ENCODE results near the gene ANO5. TPM values are rescaled to one million over a fixed set of nuclear protein-coding genes. Genes with fewer than 3 reads are reported as not detected.

ANO5 gene
- polyA plus RNA-seq, 1 donor (not counting 4 experiments of a cell fraction or from before 2014, with no cell fraction given) = not detected

DNA sequence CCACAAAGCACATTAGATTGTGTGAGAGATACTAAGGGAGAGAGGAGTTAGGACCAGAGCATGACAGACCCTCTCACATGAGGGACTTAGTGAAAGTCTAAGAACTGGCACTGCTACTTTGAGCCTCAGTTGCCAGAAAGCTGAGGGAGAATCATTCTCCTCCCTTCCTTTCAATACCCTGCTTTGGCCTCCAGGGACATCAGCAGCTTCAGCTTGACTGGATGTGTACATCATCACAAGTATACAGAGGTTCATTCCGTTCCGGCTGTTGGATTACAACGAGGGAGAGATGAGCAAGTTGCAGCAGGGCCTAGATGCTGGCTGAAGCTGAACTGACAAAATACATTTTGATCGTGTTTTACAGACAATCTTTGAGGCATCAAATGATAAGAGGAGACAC lies 15.7 kb upstream of the ANO5 start:
- no peaks in the 10 kb centered on the region for H3K79me2 ChIP-seq (ENCODE audit: control insufficient read depth, insufficient read depth, low read length)
- DNase-seq (ENCODE audit: low read depth, low spot score) (no peak), FAIRE-seq (no peak)
- no peaks in the 10 kb centered on the region for H3K4me1 ChIP-seq (ENCODE audit: control insufficient read depth, extremely low read depth, insufficient read depth, low read length)
- TF ChIP-seq, protein P1, sequence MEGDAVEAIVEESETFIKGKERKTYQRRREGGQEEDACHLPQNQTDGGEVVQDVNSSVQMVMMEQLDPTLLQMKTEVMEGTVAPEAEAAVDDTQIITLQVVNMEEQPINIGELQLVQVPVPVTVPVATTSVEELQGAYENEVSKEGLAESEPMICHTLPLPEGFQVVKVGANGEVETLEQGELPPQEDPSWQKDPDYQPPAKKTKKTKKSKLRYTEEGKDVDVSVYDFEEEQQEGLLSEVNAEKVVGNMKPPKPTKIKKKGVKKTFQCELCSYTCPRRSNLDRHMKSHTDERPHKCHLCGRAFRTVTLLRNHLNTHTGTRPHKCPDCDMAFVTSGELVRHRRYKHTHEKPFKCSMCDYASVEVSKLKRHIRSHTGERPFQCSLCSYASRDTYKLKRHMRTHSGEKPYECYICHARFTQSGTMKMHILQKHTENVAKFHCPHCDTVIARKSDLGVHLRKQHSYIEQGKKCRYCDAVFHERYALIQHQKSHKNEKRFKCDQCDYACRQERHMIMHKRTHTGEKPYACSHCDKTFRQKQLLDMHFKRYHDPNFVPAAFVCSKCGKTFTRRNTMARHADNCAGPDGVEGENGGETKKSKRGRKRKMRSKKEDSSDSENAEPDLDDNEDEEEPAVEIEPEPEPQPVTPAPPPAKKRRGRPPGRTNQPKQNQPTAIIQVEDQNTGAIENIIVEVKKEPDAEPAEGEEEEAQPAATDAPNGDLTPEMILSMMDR (optimal IDR thresholded peaks at IDR 0.05 in 1 of 3, IDR thresholded peaks at IDR 0.05 in 1 of 3, conservative IDR thresholded peaks at IDR 0.05 in 1 of 3; ENCODE audit: extremely low read depth in 1 of 3, insufficient read depth in 2 of 3, low read length in 3 of 3) = no peak
- H3K36me3 ChIP-seq (ENCODE audit: control insufficient read depth in 2 of 2, extremely low read depth in 1 of 2, insufficient read depth in 2 of 2, low read length in 2 of 2) = no peaks in the 10 kb centered on the region
- no peaks in the 10 kb centered on the region for H3K27me3 ChIP-seq (ENCODE audit: control insufficient read depth, extremely low read depth, insufficient read depth, low read length)
- H3K4me2 ChIP-seq (ENCODE audit: control insufficient read depth, extremely low read depth, insufficient read depth, low read depth, low read length) = no peak overlapping the region
- dilution Hi-C loops (cut with MboI; ENCODE audit: extremely low pct_ligation_motif_present, low sequenced_read_pairs) = no loop called here
- H3K9me1 ChIP-seq (ENCODE audit: control insufficient read depth, extremely low read depth, insufficient read depth, low read length) = no peaks in the 10 kb centered on the region
- no peak overlapping the region for H3K4me3 ChIP-seq (ENCODE audit: control insufficient read depth in 2 of 3, extremely low read depth in 1 of 3, insufficient read depth in 2 of 3, low read depth in 1 of 3, low read length in 3 of 3)
- H2AFZ ChIP-seq (ENCODE audit: control insufficient read depth, low read length) = no peak overlapping the region
- H3K9ac ChIP-seq (ENCODE audit: control insufficient read depth, extremely low read depth, insufficient read depth, low read length) = no peak overlapping the region
- no peak overlapping the region for H3K27ac ChIP-seq (ENCODE audit: control insufficient read depth, insufficient read depth, low read length)
- no peaks in the 10 kb centered on the region for H4K20me1 ChIP-seq (ENCODE audit: control insufficient read depth, extremely low read depth, insufficient read depth, low read length)
- H3K9me3 ChIP-seq (ENCODE audit: control insufficient read depth, low read depth, low read length) = no peaks in the 10 kb centered on the region

DNA sequence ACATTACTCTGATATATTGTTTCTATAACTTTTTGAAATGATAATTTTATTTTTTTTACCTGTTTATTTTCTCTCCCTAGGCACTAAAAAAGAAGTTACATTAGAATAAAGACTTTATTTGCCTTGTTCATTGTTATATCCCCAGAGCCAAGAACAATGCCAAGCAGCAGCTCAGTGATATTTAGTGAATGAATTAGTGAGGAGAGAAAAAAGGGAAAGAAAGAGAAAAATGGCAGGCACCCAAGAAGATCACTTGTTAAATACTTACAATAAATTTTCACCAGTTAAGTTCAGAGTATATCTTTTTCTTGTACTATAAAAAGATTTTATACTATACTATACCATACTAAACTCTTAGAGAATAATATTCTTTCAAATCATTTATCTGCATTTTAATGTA lies 13.3 kb upstream of the ANO5 start:
- H3K27me3 ChIP-seq (ENCODE audit: control insufficient read depth, extremely low read depth, insufficient read depth, low read length) = no peaks in the 10 kb centered on the region
- no peaks in the 10 kb centered on the region for H3K9me1 ChIP-seq (ENCODE audit: control insufficient read depth, extremely low read depth, insufficient read depth, low read length)
- no peaks in the 10 kb centered on the region for H3K9me3 ChIP-seq (ENCODE audit: control insufficient read depth, low read depth, low read length)
- H4K20me1 ChIP-seq (ENCODE audit: control insufficient read depth, extremely low read depth, insufficient read depth, low read length) = no peaks in the 10 kb centered on the region
- H3K36me3 ChIP-seq (ENCODE audit: control insufficient read depth in 2 of 2, extremely low read depth in 1 of 2, insufficient read depth in 2 of 2, low read length in 2 of 2) = no peaks in the 10 kb centered on the region
- dilution Hi-C loops (cut with MboI; ENCODE audit: extremely low pct_ligation_motif_present, low sequenced_read_pairs) = no loop called here
- H3K79me2 ChIP-seq (ENCODE audit: control insufficient read depth, insufficient read depth, low read length) = no peaks in the 10 kb centered on the region
- FAIRE-seq = no peak
- H2AFZ ChIP-seq (ENCODE audit: control insufficient read depth, low read length) = no peak overlapping the region
- H3K4me2 ChIP-seq (ENCODE audit: control insufficient read depth, extremely low read depth, insufficient read depth, low read depth, low read length) = no peak overlapping the region
- H3K9ac ChIP-seq (ENCODE audit: control insufficient read depth, extremely low read depth, insufficient read depth, low read length) = no peak overlapping the region
- TF ChIP-seq, protein P1 (optimal IDR thresholded peaks at IDR 0.05 in 1 of 3, IDR thresholded peaks at IDR 0.05 in 1 of 3, conservative IDR thresholded peaks at IDR 0.05 in 1 of 3; ENCODE audit: extremely low read depth in 1 of 3, insufficient read depth in 2 of 3, low read length in 3 of 3) = no peak
- TF ChIP-seq EZH2 (IDR thresholded peaks at IDR 0.05; ENCODE audit: low read length) = no peak
- no peak overlapping the region for H3K4me3 ChIP-seq (ENCODE audit: control insufficient read depth in 2 of 3, extremely low read depth in 1 of 3, insufficient read depth in 2 of 3, low read depth in 1 of 3, low read length in 3 of 3)
- H3K27ac ChIP-seq (ENCODE audit: control insufficient read depth, insufficient read depth, low read length) = no peak overlapping the region
- DNase-seq (ENCODE audit: low read depth, low spot score) = no peak
- H3K4me1 ChIP-seq (ENCODE audit: control insufficient read depth, extremely low read depth, insufficient read depth, low read length) = no peaks in the 10 kb centered on the region
